Activated CD8-positive, alpha-beta T cell treated with anti-CD3 and anti-CD28 coated beads for 36 hours (primary cell): ENCODE results near the gene CTNNA3. TPM values are rescaled to one million over a fixed set of nuclear protein-coding genes. Genes with fewer than 3 reads are reported as not detected.
A peak's percentile ranks its signal among the peaks of the same experiment; 100 is the strongest.

Experiments
- ATAC-seq: fragments of 200-7000 bp; cut with Tn5 transposase; one replicate; pipeline ENCODE4 v1.10.0; 2021; ENCODE audit warnings: mild to moderate bottlenecking, moderate library complexity
- CTCF ChIA-PET: fragments of 350-600 bp; sonication (Branson Sonifier 250); formaldehyde crosslinking; loops from one replicate; lab custom pipeline; 2021; ENCODE audit warnings: antibody characterized with exemption; lab: Charles Lee
- POLR2A ChIA-PET: fragments of 350-600 bp; sonication (Branson Sonifier 250); formaldehyde crosslinking; loops from one replicate; lab custom pipeline; 2021; ENCODE audit warnings: antibody characterized with exemption; lab: Charles Lee
- DNase-seq: peaks from one replicate; pipeline ENCODE4 v3.0.0-alpha.2; 2020
- H3K27ac Mint-ChIP-seq: one replicate; pipeline ENCODE4 v1.8.0; 2021; ENCODE audit warnings: mild to moderate bottlenecking, mixed read lengths
- H3K27me3 Mint-ChIP-seq: one replicate; pipeline ENCODE4 v1.8.0; 2021; ENCODE audit warnings: mixed read lengths
- H3K36me3 Mint-ChIP-seq: one replicate; pipeline ENCODE4 v1.8.0; 2021; ENCODE audit warnings: low read depth, mixed read lengths
- H3K4me1 Mint-ChIP-seq: one replicate; pipeline ENCODE4 v1.8.0; 2021; ENCODE audit warnings: low read depth, mixed read lengths
- H3K4me3 Mint-ChIP-seq: one replicate; pipeline ENCODE4 v1.8.0; 2021; ENCODE audit warnings: mild to moderate bottlenecking, moderate library complexity, mixed read lengths
- H3K9me3 Mint-ChIP-seq: one replicate; pipeline ENCODE4 v1.8.0; 2021; ENCODE audit warnings: mixed read lengths
- CTCF ChIP-seq: fragments of 200-600 bp; IDR thresholded peaks from one replicate; pipeline ENCODE4 v1.8.0; 2022; ENCODE audit warnings: antibody characterized with exemption, mild to moderate bottlenecking
- intact Hi-C: fragments of 100-400 bp; cut with micrococcal nuclease; formaldehyde crosslinking; loops from one replicate; pipeline ENCODE4 v1.10.0; 2022
- total RNA-seq, 2 experiments: library from RNA; stranded (reverse); gene quantifications; one replicate each; pipeline ENCODE4 v1.2.3, GENCODE V29; 2021

CTNNA3 gene
- total RNA-seq, 2 experiments from 2014 or later: not detected

DNA sequence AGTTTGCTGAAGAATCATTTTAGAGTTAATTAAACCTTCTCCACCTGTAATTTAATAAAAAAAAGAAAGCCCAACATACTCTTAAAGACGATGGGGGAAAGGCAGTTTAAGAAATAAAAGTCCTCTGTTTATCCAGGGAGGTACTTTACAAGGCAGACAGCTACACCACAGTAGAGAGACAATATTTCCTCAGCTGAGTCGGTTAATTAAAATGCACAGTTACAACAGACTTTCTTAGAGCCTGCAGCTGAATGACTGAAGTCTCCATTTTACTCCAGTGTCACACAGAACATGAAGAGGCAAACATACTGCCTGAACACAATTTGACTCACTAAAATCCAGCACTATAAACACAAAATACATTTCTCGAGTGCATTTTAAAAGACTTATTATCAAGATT, 755.0 kb downstream of the CTNNA3 start:
- Mint-ChIP-seq H3K4me3 (no peak overlapping the region), H3K9me3 (peaks cover 3% of the 10 kb centered on the region), H3K27ac (no peak overlapping the region), H3K36me3 (no peaks in the 10 kb centered on the region), H3K27me3 (no peaks in the 10 kb centered on the region), H3K4me1 (no peaks in the 10 kb centered on the region)
- ChIA-PET POLR2A (no interaction called here), CTCF (no interaction called here)
- intact Hi-C loops: no loop called here
- no peak for TF ChIP-seq CTCF
- ATAC-seq: no peak
- DNase-seq: no peak

DNA sequence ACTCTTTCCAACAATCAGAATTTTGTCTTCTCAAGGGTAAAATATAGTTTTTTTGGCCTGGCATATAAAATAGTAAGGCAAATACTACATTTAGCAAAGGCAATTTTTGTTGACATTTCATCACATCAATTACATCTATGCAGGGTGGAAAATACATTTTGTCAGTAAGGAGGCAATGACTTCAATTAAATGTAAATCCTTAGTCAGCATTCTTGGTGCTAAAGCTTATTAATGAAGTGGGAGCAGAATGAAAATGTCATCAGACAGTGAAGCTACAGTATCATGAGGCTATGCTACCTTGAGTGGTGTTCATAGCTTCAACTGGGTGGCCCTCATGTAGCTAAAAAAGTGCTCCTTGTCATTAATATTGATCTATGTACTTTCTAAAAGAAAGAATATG, 761.3 kb downstream of the CTNNA3 start:
- TF ChIP-seq CTCF: no peak
- no peaks in the 10 kb centered on the region for H3K4me1 Mint-ChIP-seq
- POLR2A ChIA-PET: no interaction called here
- intact Hi-C loops: no loop called here
- no peaks in the 10 kb centered on the region for H3K9me3 Mint-ChIP-seq
- CTCF ChIA-PET: no interaction called here
- no peak for DNase-seq
- peaks cover 6% of the 10 kb centered on the region for H3K27me3 Mint-ChIP-seq
- no peaks in the 10 kb centered on the region for H3K36me3 Mint-ChIP-seq
- no peak overlapping the region for H3K4me3 Mint-ChIP-seq
- ATAC-seq: no peak
- H3K27ac Mint-ChIP-seq: no peak overlapping the region

GRCh38 chr10:66931949-66932343, 764.0 kb downstream of the CTNNA3 start:
- peaks cover 31% of the 10 kb centered on the region for H3K27me3 Mint-ChIP-seq
- POLR2A ChIA-PET: no interaction called here
- no peak overlapping the region for H3K4me3 Mint-ChIP-seq
- no peak for DNase-seq
- no peak for ATAC-seq
- H3K9me3 Mint-ChIP-seq: no peaks in the 10 kb centered on the region
- CTCF ChIA-PET: interaction anchor here (1.0 to 1.5 kb wide), 3 partner anchors 20 to 752 kb away, joined by 3 read pairs; no protein-coding TSS in a partner anchor
- H3K4me1 Mint-ChIP-seq: no peaks in the 10 kb centered on the region
- H3K36me3 Mint-ChIP-seq: no peaks in the 10 kb centered on the region
- intact Hi-C loops: no loop called here
- no peak for TF ChIP-seq CTCF
- no peak overlapping the region for H3K27ac Mint-ChIP-seq

DNA sequence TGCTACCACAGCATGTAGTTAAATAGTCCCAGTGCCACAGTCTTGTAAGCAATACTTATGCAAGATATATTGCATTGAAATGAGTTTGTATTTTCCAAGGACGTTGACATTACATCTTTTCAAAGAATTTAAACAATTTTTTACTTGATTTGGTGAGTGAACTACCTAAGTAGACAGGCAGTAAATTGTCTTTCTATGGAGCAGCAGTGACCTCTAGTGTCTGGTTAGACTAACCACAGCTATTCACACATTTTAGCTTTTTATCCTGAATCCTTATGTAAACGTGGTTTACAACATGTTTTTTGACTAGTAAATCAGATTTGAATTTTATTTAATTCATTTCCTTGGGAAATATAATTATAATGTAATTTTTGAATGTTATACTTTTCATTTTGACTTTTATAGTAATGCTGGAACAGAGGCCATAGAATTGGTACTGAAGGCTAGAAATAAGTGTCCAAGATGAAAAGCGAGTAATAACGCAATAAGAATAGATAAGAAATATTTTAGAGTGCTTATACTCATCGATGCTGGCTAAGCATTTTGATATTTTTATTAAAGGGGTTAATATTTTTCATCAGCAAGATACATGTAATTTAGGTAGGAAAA, 764.6 kb downstream of the CTNNA3 start:
- no peak for ATAC-seq
- peak; percentile 6 for DNase-seq
- H3K27me3 Mint-ChIP-seq: peaks cover 32% of the 10 kb centered on the region
- H3K4me1 Mint-ChIP-seq: no peaks in the 10 kb centered on the region
- no peak overlapping the region for H3K27ac Mint-ChIP-seq
- no peaks in the 10 kb centered on the region for H3K36me3 Mint-ChIP-seq
- CTCF ChIA-PET: interaction anchor here (1.0 to 1.5 kb wide), 3 partner anchors 21 to 752 kb away, joined by 3 read pairs; no protein-coding TSS in a partner anchor
- POLR2A ChIA-PET: no interaction called here
- intact Hi-C loops: no loop called here
- no peaks in the 10 kb centered on the region for H3K9me3 Mint-ChIP-seq
- peak; percentile 81 for TF ChIP-seq CTCF
- no peak overlapping the region for H3K4me3 Mint-ChIP-seq

DNA sequence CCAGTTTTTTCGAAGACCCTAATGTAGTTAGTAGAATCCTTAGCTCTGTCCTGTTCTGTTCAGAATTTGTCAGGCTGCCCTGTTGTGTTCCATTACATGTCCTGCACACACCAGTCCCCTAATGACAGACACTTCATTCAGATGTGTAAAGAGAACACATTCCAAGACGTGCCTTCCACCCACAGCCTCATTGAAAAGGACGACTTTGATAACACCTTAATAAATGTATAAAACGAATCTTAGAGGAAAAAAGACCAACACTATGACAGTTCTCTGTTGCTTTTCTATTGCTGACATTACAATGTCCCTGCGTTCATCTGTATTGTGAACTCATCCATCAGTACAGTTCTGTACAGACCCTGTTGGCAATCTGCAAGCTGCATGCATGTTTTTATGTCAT, 766.6 kb downstream of the CTNNA3 start:
- H3K9me3 Mint-ChIP-seq: no peaks in the 10 kb centered on the region
- ChIA-PET POLR2A (no interaction called here), CTCF (interaction anchor here (0.7 to 1.4 kb wide), 2 partner anchors 9 kb away, joined by 3 to 5 read pairs; no protein-coding TSS in a partner anchor)
- H3K4me3 Mint-ChIP-seq: no peak overlapping the region
- intact Hi-C loops: no loop called here
- H3K27me3 Mint-ChIP-seq: peaks cover 40% of the 10 kb centered on the region
- no peak for DNase-seq
- H3K36me3 Mint-ChIP-seq: no peaks in the 10 kb centered on the region
- TF ChIP-seq CTCF: no peak
- no peak overlapping the region for H3K27ac Mint-ChIP-seq
- ATAC-seq: no peak
- H3K4me1 Mint-ChIP-seq: no peaks in the 10 kb centered on the region
